Measurements from ENCODE around the gene RHD.
"Not testable (repeated sequence)": the region's sequence is repeated elsewhere in the genome, so short reads cannot be mapped to it uniquely, and the experiment has no call there.

The RHD gene

GRCh38 chr1:25360596-25361581 lies 88.6 kb downstream of the RHD start:
- no peak for DNase-seq

- no peak for DNase-seq
These were observed 89.6 kb downstream of the RHD start for GRCh38 chr1:25361901-25362300.

DNA sequence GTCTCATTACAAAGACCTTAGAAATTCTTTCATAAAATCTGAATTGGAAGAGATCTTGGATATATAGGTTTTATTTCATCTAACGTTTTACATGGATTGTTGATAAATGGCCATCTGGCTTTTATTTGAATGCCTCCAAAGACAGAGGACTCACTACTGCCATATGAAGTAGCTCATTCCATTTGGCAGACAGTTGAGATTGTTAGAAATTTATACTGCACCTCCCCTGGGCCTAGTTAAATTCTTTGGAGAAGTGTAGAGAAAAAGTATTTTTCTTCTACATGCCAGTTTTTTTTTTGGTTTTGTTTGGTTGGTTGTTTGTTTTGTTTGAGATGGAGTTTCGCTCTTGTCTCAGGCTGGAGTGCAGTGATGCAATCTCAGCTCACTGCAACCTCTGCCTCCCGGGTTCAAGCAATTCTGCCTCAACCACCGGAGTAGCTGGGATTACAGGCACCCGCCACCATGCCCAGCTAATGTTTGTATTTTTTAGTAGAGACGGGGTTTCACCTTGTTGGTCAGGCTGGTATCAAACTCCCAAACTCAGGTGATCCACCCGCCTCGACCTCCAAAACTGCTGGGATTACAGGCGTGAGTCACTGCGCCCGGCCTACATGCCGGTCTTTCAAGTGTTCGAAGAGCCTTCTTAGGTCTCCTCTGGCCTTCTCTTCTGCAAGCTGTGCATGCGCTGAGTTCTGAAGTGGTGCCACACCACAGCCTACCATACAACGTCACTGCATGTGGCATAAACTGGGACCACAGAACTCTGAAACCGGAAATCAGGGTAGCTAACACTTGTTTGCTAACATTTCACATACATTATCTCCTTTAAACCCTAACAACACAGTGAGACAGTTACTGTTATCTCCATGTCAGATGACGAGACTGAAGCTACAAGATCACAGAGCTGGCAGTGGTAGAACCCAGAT lies 90.6 kb downstream of the RHD start:
- DNase-seq = not testable (repeated sequence)

GRCh38 chr1:25369241-25369640 lies 96.9 kb downstream of the RHD start:
- no peak for DNase-seq

- not testable (repeated sequence) for DNase-seq
These were observed 97.5 kb downstream of the RHD start for GRCh38 chr1:25369691-25370271.

GRCh38 chr1:25371757-25372156 lies 99.4 kb downstream of the RHD start:
- not testable (repeated sequence) for DNase-seq

DNA sequence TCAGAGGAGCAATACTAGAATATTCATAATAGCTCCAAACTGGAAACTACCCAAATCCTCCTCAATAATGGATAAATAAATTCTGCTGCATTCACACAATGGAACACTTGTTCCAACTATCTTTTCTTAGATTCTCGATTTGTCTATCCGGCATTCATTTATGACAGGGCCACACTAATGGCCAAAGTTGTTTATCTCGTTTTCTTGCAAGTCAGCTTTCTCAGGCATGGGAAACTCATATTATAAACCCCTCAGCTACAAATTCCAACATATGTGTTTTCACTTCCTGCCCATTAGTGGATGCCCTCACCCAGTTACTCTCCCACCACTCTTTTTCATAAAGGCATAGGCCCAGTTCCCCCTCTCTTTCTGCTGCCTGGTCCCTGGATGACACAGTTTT lies 106.1 kb downstream of the RHD start:
- DNase-seq = not testable (repeated sequence)
